BJ (cell line): ENCODE data around the gene SIGLECL1. TPM values are rescaled to one million over a fixed set of nuclear protein-coding genes. Genes with fewer than 3 reads are reported as not detected.
"Not testable (repeated sequence)": the region's sequence is repeated elsewhere in the genome, so short reads cannot be mapped to it uniquely, and the experiment has no call there.

ENCODE experiments used
- CTCF ChIA-PET: fragments of 350-600 bp; formaldehyde crosslinking; extraction: SDS; loops from one replicate; lab custom pipeline; 2021; ENCODE audit warnings: antibody characterized with exemption, inconsistent platforms; lab: Yijun Ruan, JAX
- POLR2A ChIA-PET: fragments of 300-600 bp; sonication (Branson Sonifier 250); formaldehyde crosslinking; extraction: SDS; loops from one replicate; lab custom pipeline; 2021; ENCODE audit warnings: antibody characterized with exemption; lab: Charles Lee
- DNase-seq: peaks from one replicate; pipeline ENCODE4 v3.0.0-alpha.2; 2011; ENCODE audit warnings: low read depth
- H3K27me3 ChIP-seq: 2 replicates; pipeline ENCODE4 v1.6.0; 2011; ENCODE audit warnings: low read length; ENCODE audit not compliant: control insufficient read depth, insufficient read depth
- H3K36me3 ChIP-seq: 2 replicates; pipeline ENCODE4 v1.5.1; 2011; ENCODE audit warnings: low read length; ENCODE audit not compliant: control insufficient read depth, insufficient read depth
- H3K4me3 ChIP-seq: 2 replicates; pipeline ENCODE4 v1.5.1; 2011; ENCODE audit warnings: low read depth, mild to moderate bottlenecking, control low read depth, low read length
- polyA plus RNA-seq: library from polyadenylated mRNA; depleted of rRNA; stranded (reverse); fragments of >200 nt; gene quantifications from 2 replicates; pipeline ENCODE4 v1.2.3, GENCODE V29; 2011
- TF ChIP-seq, protein P1 (sequence below): IDR thresholded peaks from 2 replicates; pipeline ENCODE4 v1.5.1; 2011; ENCODE audit warnings: low read depth, mild to moderate bottlenecking, control low read depth, inconsistent platforms, low read length, moderate library complexity; ENCODE audit not compliant: insufficient read depth

Gene SIGLECL1
- polyA plus RNA-seq, 1 experiment: not detected

DNA sequence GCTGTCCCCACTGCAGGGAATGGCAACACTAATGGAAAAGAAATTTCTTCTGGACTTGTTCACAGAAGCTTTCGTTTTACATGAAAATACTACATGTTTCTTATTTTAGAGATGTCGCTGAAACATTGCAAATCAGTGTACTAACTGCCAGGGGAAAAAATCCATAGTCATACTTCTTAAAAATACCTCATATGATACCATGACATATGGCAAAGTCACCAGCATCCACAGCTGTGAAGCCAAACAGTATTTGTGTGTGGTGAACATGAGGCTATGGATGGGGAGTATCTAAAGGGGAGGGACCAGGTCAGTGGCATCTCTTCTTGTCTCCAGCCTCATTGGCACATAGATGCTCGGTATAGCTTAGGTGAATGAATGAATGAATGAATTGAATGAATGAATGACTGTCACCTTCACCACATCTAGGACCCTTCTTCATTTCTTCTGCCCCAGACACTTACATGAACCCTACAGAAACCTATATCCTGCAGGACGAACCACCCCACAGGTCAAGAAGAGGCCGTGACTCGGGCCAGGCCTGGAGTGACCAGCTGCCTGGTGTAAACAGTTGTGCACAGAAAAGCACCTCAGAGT lies 40.6 kb upstream of the SIGLECL1 start:
- no peak for DNase-seq
- ChIA-PET CTCF (no interaction called here), POLR2A (no interaction called here)
- TF ChIP-seq, protein P1, sequence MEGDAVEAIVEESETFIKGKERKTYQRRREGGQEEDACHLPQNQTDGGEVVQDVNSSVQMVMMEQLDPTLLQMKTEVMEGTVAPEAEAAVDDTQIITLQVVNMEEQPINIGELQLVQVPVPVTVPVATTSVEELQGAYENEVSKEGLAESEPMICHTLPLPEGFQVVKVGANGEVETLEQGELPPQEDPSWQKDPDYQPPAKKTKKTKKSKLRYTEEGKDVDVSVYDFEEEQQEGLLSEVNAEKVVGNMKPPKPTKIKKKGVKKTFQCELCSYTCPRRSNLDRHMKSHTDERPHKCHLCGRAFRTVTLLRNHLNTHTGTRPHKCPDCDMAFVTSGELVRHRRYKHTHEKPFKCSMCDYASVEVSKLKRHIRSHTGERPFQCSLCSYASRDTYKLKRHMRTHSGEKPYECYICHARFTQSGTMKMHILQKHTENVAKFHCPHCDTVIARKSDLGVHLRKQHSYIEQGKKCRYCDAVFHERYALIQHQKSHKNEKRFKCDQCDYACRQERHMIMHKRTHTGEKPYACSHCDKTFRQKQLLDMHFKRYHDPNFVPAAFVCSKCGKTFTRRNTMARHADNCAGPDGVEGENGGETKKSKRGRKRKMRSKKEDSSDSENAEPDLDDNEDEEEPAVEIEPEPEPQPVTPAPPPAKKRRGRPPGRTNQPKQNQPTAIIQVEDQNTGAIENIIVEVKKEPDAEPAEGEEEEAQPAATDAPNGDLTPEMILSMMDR: no peak
- Histone ChIP-seq H3K27me3 (no peaks in the 10 kb centered on the region), H3K4me3 (no peak overlapping the region), H3K36me3 (no peaks in the 10 kb centered on the region)

DNA sequence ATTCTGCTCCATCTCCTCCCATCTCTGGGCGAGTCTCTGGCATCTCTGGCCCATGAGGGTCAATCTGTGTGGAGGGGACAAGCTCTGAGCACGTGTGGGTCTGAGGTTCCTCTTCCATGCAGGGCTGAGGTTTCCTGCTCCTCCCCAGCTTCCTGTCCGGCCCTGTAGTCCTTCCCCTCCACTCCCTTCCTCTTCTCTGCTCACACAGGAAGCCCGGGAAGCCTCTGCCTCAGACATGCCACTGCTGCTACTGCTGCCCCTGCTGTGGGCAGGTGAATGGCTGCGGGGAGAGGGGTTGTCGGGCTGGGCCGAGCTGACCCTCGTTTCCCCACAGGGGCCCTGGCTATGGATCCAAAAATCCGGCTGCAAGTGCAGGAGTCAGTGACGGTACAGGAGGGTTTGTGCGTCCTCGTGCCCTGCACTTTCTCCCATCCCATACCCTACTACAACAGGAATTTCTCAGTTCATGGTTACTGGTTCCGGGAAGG lies 40.0 kb upstream of the SIGLECL1 start:
- H3K4me3 ChIP-seq, CTCF ChIA-PET, H3K27me3 ChIP-seq, DNase-seq, POLR2A ChIA-PET, H3K36me3 ChIP-seq: not testable (repeated sequence)

DNA sequence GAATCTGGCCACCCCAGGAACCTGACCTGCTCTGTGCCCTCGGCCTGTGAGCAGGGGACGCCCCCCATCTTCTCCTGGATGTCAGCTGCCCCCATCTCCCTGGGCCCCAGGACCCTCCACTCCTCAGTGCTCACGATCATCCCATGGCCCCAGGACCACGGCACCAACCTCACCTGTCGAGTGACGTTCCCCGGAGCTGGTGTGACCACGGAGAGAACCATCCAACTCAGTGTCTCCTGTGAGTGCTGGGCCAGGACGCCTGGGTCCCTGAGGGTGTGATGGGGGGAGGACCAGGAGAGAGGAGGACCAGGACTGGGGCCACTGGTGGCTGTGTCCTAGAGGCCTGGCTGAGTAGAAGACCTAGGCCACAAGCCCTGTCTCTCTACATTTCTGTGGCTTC lies 39.0 kb upstream of the SIGLECL1 start:
- DNase-seq: no peak
- Histone ChIP-seq H3K27me3 (no peaks in the 10 kb centered on the region), H3K36me3 (no peaks in the 10 kb centered on the region), H3K4me3 (no peak overlapping the region)
- TF ChIP-seq, protein P1: no peak
- ChIA-PET CTCF (no interaction called here), POLR2A (no interaction called here)

DNA sequence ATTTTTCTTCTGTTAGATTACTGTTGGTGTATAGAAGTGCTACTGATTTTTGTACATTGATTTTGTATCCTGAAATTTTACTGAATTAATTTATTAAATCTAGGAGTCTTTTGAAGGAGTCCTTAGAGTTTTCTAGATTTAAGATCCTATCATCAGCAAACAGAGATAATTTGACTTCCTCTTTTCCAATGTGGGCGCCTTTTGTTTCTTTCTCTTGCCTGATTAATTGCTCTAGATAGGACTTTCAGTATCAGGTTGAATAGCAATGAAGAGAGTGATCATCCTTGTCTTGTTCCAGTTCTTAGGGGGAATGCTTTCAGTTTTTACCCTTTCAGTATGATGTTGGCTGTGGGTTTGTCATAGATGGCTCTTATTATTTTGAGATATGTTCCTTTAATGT lies 31.6 kb upstream of the SIGLECL1 start:
- DNase-seq: no peak
- Histone ChIP-seq H3K36me3 (no peaks in the 10 kb centered on the region), H3K27me3 (no peaks in the 10 kb centered on the region), H3K4me3 (no peak overlapping the region)
- TF ChIP-seq, protein P1: no peak
- ChIA-PET POLR2A (no interaction called here), CTCF (no interaction called here)

DNA sequence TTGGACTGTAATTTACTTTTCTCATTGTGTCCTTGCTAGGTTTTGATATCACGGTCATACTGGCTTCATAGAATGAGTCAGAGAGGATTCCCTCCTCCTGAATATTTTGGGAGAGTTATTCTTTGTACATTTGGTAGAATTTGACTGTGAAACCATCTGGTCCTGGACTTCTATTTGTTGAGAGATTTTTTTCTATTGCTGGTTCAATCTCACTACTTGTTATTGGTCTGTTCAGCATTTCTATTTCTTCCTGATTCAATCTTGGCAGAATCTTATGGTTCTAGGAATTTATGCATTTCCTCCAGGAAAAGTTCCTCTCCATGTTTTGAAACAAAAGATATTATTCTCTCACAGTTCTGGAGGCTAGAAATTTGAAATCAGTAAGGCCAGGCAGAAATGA lies 30.9 kb upstream of the SIGLECL1 start:
- no peaks in the 10 kb centered on the region for H3K27me3 ChIP-seq
- ChIA-PET POLR2A (no interaction called here), CTCF (no interaction called here)
- no peak for DNase-seq
- H3K36me3 ChIP-seq: no peaks in the 10 kb centered on the region
- no peak overlapping the region for H3K4me3 ChIP-seq
- TF ChIP-seq, protein P1: no peak

DNA sequence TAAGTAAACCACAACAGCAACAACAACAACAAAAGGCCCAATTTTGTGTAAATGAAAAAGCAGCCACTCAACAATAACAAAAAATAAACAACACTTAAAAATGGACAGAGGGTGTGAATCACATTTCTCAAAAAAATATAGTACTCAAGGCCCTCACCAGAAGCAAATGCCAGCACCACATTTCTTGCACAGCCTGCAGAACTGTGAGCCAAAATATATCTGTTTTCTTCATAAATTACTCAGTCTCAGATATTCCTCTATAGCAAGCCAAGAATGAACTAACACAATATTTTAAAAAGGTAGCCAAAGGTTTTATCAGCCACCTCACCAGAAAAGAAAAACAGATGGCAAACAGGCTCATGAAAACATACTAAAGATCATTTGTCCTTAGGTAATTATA lies 29.9 kb upstream of the SIGLECL1 start:
- Histone ChIP-seq H3K36me3 (no peaks in the 10 kb centered on the region), H3K27me3 (no peaks in the 10 kb centered on the region), H3K4me3 (no peak overlapping the region)
- CTCF ChIA-PET: no interaction called here
- TF ChIP-seq, protein P1: no peak
- POLR2A ChIA-PET: no interaction called here
- DNase-seq: no peak
